Loucy (cell line): ENCODE data around the gene RAB1A.

Source experiments
- H2AFZ ChIP-seq: fragments of 200-600 bp; sonication (generic); 2 replicates; pipeline ENCODE4 v1.6.0; 2016; ENCODE audit warnings: antibody characterized with exemption, mild to moderate bottlenecking, low read length, moderate library complexity
- H3F3A ChIP-seq: fragments of 200-600 bp; 2 replicates; pipeline ENCODE4 v1.6.0; 2016; ENCODE audit warnings: antibody characterized with exemption, low read depth, mild to moderate bottlenecking
- H3K27me3 ChIP-seq: fragments of 200-600 bp; sonication (generic); 2 replicates; pipeline ENCODE4 v1.6.1; 2014; ENCODE audit warnings: low read length, mild to moderate bottlenecking; ENCODE audit not compliant: insufficient read depth, poor library complexity, severe bottlenecking
- H3K36me3 ChIP-seq: fragments of 200-600 bp; sonication (generic); 2 replicates; pipeline ENCODE4 v1.6.1; 2016; ENCODE audit warnings: low read length; ENCODE audit not compliant: insufficient read depth
- H3K4me1 ChIP-seq: fragments of 200-600 bp; sonication (generic); 2 replicates; pipeline ENCODE4 v1.5.1; 2014; ENCODE audit warnings: low read length, mild to moderate bottlenecking; ENCODE audit not compliant: insufficient read depth, poor library complexity, severe bottlenecking
- H3K4me2 ChIP-seq: fragments of 200-600 bp; sonication (generic); 2 replicates; pipeline ENCODE4 v1.6.0; 2014; ENCODE audit warnings: antibody characterized with exemption, low read length, low read depth, mild to moderate bottlenecking; ENCODE audit not compliant: poor library complexity, severe bottlenecking
- H3K4me3 ChIP-seq: fragments of 200-600 bp; sonication (generic); 2 replicates; pipeline ENCODE4 v1.5.1; 2014; ENCODE audit warnings: low read length, mild to moderate bottlenecking, mixed read lengths; ENCODE audit not compliant: poor library complexity, severe bottlenecking
- H3K79me2 ChIP-seq: fragments of 200-600 bp; sonication (generic); 2 replicates; pipeline ENCODE4 v1.6.1; 2014; ENCODE audit warnings: low read length; ENCODE audit not compliant: insufficient read depth
- H3K9ac ChIP-seq: fragments of 200-600 bp; sonication (generic); 2 replicates; pipeline ENCODE4 v1.6.0; 2014; ENCODE audit warnings: mild to moderate bottlenecking, low read depth, low read length, moderate library complexity; ENCODE audit not compliant: poor library complexity, severe bottlenecking
- H3K9me2 ChIP-seq: fragments of 200-600 bp; sonication (generic); replicated peaks from 2 replicates; pipeline ENCODE4 v1.6.1; 2016; ENCODE audit warnings: low read depth, low read length, mixed read lengths
- H3K9me3 ChIP-seq: fragments of 200-600 bp; sonication (generic); 2 replicates; pipeline ENCODE4 v1.6.1; 2014; ENCODE audit warnings: mild to moderate bottlenecking, antibody characterized with exemption, low read length, low read depth; ENCODE audit not compliant: insufficient read depth
- H4K20me1 ChIP-seq: fragments of 200-600 bp; sonication (generic); 2 replicates; pipeline ENCODE4 v1.6.0; 2014; ENCODE audit warnings: antibody characterized with exemption, low read length, mild to moderate bottlenecking; ENCODE audit not compliant: insufficient read depth, poor library complexity, severe bottlenecking
- EZH2phosphoT487 ChIP-seq: fragments of 200-600 bp; IDR thresholded peaks from 2 replicates; pipeline ENCODE4 v1.6.1; 2018; ENCODE audit warnings: antibody characterized with exemption, mild to moderate bottlenecking, moderate library complexity, borderline replicate concordance
- TF ChIP-seq, protein P1 (sequence below): fragments of 200-600 bp; sonication (generic); conservative IDR thresholded peaks from 2 replicates; pipeline ENCODE4 v1.5.1; 2014; ENCODE audit warnings: mild to moderate bottlenecking, antibody characterized with exemption, low read length

RAB1A gene

DNA sequence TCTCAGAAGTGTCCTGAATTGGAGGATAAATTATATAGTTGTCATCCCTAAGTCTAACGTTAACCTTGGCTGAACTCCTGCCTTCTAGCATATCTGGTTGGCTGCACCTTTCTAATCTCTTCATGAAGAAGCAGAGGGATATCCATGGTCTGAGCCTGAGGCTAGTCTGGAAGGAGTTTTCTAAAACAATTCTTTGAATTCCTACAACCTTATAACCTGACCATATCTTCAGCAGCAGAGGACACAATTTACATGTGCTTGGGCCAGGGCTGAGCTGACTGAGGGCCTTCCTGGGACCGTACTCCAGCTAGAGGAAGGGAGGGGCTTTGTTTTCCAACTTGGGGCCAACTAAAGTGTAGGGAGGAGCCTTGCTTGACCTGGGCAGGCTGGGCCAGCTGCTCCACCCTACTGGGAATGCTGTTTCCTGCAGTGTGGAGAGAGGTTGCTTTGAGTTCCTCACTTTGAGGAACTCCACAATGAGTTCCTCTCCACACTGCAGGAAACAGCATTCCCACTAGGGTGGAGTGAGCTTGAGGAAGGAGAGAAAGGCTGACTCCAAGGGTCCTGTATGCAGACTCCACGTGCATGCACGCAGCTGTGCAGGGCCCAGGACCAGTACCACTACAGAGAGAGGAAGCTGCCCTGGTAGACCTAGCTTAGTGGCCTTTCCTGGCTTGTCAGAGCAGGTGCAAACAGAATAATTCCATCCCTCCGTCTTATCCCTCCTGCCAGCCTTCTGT lies 54.1 kb downstream of the RAB1A start:
- Histone ChIP-seq H4K20me1 (no peaks in the 10 kb centered on the region), H3K79me2 (no peaks in the 10 kb centered on the region), H3K4me3 (no peak overlapping the region), H3K9ac (no peak overlapping the region), H3K4me1 (no peaks in the 10 kb centered on the region), H3K4me2 (no peak overlapping the region), H3K9me3 (no peaks in the 10 kb centered on the region), H3K9me2 (no peaks in the 10 kb centered on the region), H3F3A (no peaks in the 10 kb centered on the region), H3K36me3 (peaks cover 62% of the 10 kb centered on the region; the same call in 1 of the 2 replicates), H2AFZ (no peak overlapping the region), H3K27me3 (no peaks in the 10 kb centered on the region)
- no peak for TF ChIP-seq EZH2phosphoT487
- TF ChIP-seq, protein P1, sequence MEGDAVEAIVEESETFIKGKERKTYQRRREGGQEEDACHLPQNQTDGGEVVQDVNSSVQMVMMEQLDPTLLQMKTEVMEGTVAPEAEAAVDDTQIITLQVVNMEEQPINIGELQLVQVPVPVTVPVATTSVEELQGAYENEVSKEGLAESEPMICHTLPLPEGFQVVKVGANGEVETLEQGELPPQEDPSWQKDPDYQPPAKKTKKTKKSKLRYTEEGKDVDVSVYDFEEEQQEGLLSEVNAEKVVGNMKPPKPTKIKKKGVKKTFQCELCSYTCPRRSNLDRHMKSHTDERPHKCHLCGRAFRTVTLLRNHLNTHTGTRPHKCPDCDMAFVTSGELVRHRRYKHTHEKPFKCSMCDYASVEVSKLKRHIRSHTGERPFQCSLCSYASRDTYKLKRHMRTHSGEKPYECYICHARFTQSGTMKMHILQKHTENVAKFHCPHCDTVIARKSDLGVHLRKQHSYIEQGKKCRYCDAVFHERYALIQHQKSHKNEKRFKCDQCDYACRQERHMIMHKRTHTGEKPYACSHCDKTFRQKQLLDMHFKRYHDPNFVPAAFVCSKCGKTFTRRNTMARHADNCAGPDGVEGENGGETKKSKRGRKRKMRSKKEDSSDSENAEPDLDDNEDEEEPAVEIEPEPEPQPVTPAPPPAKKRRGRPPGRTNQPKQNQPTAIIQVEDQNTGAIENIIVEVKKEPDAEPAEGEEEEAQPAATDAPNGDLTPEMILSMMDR, result no peak

DNA sequence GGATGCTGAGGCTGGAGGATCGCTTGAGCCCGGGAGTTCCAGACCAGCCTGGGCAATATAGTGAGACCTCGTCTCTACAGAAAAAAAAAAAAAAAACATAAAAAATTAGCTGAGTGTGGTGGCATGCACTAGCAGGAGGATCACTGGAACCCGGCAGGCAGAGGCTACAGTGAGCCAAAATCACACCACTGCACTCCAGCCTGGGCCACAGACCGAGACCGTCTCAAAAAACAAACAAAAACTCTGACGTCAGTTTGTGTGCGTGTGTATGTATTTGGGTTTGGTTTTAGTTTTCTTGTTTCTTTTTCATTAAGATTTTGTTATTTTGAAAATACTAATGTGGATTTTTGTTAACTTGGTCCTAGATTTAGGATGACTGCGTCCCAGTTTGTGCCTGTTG lies 54.7 kb downstream of the RAB1A start:
- no peak overlapping the region for H3K4me3 ChIP-seq
- H3K27me3 ChIP-seq, result no peaks in the 10 kb centered on the region
- no peaks in the 10 kb centered on the region for H3K4me1 ChIP-seq
- H3K9me3 ChIP-seq, result no peaks in the 10 kb centered on the region
- H3F3A ChIP-seq, result no peaks in the 10 kb centered on the region
- no peak for TF ChIP-seq EZH2phosphoT487
- TF ChIP-seq, protein P1, result no peak
- peaks cover 65% of the 10 kb centered on the region; the same call in 1 of the 2 replicates for H3K36me3 ChIP-seq
- no peaks in the 10 kb centered on the region for H3K9me2 ChIP-seq
- H3K4me2 ChIP-seq, result no peak overlapping the region
- H4K20me1 ChIP-seq, result no peaks in the 10 kb centered on the region
- H2AFZ ChIP-seq, result no peak overlapping the region
- no peaks in the 10 kb centered on the region for H3K79me2 ChIP-seq
- no peak overlapping the region for H3K9ac ChIP-seq

DNA sequence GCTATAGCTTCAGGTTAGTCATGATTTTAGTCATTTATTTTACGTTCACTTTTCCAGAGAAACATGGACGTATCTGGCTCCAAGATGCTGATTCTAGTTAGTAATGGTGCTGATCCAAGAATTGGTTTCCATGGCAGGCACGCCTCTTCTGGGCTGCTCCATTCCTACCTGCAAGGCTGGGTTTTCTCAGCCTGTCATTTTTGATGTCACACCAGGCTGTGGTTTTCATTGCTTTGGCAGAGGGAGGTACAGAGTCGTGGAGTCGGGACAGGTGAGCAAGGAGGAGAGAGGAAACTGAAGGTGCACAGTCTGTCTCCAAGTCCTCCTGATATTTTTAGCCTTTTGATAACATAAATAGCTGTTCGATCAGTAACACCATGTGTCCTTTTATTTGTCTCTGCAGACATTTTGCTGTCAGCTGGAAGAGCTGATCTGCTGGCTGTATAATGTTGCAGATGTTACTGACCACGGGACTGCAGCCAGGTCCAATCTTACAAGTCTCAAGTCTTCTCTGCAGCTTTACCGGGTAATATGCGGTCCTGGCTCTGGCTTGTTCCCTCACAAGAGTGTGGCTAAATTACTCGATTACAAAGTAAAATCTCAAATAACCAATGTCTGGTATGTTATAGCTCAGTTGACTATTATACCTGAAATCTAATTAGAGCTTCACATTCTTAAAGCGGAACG lies 55.9 kb downstream of the RAB1A start:
- Histone ChIP-seq H3K9me2 (no peaks in the 10 kb centered on the region), H3K4me1 (no peaks in the 10 kb centered on the region), H4K20me1 (no peaks in the 10 kb centered on the region), H3K79me2 (no peaks in the 10 kb centered on the region), H3K9ac (no peak overlapping the region), H3K9me3 (no peaks in the 10 kb centered on the region), H3K4me3 (no peak overlapping the region), H3K27me3 (no peaks in the 10 kb centered on the region), H2AFZ (no peak overlapping the region), H3K36me3 (peaks cover 64% of the 10 kb centered on the region; the same call in 1 of the 2 replicates), H3F3A (no peaks in the 10 kb centered on the region), H3K4me2 (no peak overlapping the region)
- TF ChIP-seq, protein P1, result no peak
- no peak for TF ChIP-seq EZH2phosphoT487
